Hematopoietic multipotent progenitor cell treated with erythropoietin and hydrocortisone succinate and interleukin-3 and kit ligand, for 17 days (in vitro differentiated cells): Measurements from ENCODE around the gene COQ8B.
A peak's percentile ranks its signal among the peaks of the same experiment; 100 is the strongest.
"Not testable (repeated sequence)": the region's sequence is repeated elsewhere in the genome, so short reads cannot be mapped to it uniquely, and the experiment has no call there.

Experiments used
- DNase-seq: peaks from one replicate; pipeline ENCODE4 v3.0.0-alpha.2; 2015; ENCODE audit warnings: low spot score

COQ8B gene

DNA sequence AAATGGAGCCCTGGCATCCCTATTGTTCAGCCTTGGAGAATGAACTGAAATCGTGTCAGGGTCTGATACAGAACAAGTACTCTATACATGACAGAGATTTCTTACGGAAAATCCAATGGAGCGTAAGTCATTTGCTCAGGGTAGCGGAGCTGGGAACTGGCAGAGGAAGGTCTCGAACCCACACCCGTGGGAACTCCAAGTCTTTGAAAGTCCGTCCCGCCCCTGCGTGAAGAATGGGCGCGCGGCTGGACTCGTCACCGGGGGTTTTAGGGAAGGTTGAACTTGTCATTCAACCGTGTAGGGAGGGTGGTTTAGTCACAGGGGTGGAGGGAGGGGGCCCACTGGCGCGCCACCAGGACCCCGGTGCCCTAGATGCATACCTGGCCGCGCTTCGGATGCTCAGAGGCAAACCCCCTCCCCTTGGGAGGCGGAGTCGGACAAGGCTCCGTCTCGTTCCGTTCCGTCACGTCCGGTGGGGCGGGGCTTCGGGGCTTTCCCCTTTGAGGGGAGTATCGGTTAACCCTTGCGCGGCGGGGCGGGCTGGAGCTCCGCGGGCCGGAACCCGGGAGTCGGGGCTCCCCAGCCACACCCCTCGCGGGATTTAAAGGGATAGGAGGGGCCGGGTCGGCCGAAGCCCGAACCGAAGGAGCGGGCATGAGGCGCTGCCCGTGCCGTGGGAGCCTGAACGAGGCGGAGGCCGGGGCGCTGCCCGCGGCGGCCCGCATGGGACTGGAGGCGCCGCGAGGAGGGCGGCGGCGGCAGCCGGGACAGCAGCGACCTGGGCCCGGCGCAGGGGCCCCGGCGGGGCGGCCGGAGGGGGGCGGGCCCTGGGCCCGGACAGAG, at the start of gene COQ8B, which contains the start of gene ITPKC:
COQ8B (minus strand) TSS at position 405 of the 843 bp plus-strand sequence. CDS start 2,254 bp downstream, outside the sequence.
ITPKC (plus strand) TSS at position 631 of the 843 bp plus-strand sequence; CDS start at position 655, 24 bp downstream.
- peak; percentile 98 for DNase-seq

DNA sequence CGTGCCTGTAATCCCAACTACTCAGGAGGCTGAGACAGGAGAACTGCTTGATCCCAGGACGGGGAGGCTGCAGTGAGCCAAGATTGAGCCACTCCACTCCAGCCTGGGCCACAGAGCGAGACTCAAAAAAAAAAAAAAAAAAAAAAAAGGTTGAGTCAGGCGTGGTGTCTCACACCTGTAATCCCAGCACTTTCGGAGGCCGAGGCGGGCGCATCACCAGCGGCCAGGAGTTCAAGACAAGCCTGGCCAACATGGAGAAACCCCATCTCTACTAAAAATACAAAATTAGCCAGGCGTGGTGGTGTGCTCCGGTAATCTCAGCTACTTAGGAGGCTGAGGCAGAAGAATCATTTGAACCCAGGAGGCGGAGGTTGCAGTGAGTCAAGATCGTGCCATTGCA, 49.7 kb upstream of the COQ8B start:
- DNase-seq: not testable (repeated sequence)

GRCh38 chr19:40763963-40764362, 47.3 kb upstream of the COQ8B start:
- DNase-seq: no peak

DNA sequence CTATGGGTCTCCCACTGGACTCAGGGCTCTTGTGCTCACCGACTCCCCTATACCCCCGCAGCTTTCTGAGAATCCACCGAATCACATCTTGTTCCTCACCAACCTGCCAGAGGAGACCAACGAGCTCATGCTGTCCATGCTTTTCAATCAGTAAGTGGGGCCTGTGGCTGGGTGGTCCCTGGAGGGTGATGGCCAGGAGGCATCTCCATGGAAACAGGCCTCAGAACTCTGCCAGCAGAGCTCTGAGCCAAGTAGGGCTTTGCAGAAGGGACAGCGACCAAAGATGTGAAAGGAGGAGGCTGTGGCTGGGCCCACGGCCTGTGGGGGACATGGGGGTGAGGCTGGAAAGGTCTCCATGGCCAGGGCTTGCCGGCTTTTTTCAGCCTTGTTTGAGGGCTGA, 46.8 kb upstream of the COQ8B start:
- no peak for DNase-seq

- DNase-seq: no peak
These were observed 46.2 kb upstream of the COQ8B start for GRCh38 chr19:40762754-40763470.

DNA sequence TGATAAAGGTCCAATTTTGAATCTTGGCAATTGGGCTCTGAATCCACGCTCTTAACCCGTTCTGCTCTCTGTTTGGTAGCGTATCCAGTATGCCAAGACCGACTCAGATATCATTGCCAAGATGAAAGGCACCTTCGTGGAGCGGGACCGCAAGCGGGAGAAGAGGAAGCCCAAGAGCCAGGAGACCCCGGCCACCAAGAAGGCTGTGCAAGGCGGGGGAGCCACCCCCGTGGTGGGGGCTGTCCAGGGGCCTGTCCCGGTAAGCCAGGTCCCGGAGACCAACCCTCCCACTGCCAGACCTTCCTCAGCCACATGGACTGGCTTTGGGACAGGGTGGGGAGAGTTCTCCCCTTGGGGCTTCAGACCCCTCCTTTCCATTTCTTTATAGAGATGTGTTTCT, 42.7 kb upstream of the COQ8B start:
- no peak for DNase-seq

DNA sequence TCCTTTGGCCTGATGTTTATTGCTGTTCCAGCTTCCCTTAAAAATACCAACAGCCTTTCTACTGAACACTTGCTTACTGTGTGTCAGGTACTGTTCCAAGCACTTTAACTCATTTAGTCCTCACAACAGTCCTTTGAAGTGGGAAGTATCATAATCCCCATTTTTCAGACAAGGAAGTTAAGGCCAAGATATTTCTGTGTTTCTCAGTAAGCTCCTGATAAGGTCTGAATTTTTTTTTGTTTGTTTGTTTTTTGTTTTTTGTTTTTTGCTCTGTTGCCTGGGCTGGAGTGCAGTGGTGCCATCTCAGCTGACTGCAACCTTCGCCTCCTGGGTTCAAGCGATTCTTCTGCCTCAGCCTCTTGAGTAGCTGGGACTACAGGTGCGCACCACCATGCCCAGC, 41.8 kb upstream of the COQ8B start:
- no peak for DNase-seq

DNA sequence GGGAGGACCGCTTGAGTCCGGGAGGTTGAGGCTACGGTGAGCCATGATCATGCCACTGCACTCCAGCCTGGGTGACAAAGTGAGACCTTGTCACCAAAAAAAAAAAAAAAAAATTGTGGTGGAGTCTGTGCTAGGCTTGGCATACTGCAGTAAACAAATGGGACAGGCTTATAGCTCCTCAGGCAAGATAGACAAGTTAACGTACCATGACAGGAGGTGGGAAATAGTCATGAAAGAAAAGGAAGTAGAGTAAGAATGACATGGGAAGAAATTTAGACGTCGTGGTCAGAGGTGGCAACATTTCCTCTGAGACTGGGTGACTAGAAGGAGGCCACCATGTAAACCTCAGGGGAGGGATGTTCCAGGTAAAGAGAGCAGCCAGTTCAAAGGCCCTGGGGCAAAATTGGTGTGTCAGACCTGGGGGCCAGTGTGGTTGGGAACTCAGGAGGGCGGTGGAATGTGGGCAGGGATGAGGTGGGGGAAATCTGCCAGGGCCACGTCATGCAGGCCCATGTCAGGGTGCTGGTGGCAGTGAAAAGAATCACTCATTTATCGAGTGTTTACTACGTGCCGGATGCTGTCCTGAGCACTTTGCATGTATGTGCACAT, 39.9 kb upstream of the COQ8B start:
- no peak for DNase-seq

- no peak for DNase-seq
These were observed 39.1 kb upstream of the COQ8B start for GRCh38 chr19:40755791-40756190.

GRCh38 chr19:40755248-40755624, 38.5 kb upstream of the COQ8B start:
- DNase-seq: no peak

DNA sequence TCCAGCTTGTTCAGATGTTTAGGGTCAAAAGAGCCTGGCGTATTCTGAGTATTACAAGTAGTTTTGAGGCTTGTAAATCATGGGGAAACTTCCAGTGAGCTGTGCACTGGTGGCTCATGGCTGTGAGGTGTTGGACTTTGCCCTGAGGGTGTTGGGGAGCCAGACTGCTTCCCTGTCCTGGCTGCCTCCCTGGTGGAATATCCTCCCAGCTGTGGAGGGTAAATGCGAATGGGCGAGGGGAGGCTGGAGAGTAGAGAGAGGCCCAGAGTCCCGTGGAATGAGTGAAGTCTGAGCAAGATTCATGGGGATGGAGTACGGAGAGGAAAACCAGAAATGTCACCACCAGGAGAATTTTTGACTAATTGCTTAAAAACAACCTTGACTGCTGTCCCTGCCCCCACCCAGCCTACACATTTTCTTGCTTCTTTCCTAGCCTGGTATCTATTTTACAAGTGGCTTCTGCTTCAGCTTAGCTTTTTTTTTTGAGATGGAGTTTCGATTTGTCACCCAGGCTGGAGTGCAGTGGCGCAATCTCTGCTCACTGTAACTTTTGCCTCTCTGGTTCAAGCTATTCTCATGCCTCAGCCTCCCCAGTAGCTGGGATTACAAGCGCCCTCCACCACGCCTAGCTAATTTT, 38.0 kb upstream of the COQ8B start:
- DNase-seq: no peak

GRCh38 chr19:40752257-40752781, 35.6 kb upstream of the COQ8B start:
- DNase-seq: no peak

GRCh38 chr19:40750874-40751537, 34.3 kb upstream of the COQ8B start, which contains the start of gene SNRPA:
SNRPA (plus strand) TSS chr19:40751203; CDS start chr19:40751409, 206 bp downstream.
- DNase-seq: peak; percentile 98

DNA sequence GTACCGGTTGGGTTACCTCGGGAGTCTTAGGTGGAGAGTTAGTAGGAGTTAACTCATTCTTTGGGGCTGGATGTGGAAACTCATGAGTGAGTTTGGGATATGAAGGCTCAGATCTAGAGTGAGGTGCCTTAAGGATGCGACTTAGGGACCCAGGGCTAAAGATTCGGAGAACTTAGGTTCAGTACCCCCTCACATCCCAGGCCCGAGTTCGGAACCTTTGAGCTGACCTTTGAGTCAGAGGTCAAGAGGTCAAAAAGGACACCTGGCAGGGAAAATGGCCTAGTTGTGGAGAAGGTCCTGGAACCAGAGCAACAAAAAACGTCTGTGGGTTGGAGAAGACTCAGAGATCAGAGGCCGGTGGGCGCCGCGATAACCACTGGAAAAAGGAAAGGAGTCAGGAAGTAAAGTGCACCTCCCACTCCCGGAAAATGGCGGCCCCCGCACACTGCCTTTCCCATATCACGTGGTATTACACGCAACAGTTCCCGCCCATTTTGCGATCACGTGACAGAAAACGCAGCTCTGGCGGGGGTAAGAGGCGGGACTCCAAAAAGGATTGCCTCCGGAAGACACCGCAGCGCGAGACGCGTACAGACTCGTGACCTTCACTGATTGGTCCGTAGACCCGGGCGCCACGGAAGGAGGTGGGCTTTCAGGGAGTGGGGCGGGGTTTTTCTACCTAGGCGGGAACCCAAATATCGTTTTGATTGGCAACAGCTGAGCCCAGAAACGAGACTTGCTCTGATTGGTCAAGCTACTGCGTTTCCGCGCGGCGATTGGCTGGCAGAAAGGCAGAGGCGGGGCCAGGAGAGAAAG, 33.6 kb upstream of the COQ8B start, which contains the start of gene ACTMAP:
ACTMAP (minus strand) TSS at position 420 of the 816 bp plus-strand sequence. CDS start 674 bp downstream, outside the sequence.
- DNase-seq: peak; percentile 100

DNA sequence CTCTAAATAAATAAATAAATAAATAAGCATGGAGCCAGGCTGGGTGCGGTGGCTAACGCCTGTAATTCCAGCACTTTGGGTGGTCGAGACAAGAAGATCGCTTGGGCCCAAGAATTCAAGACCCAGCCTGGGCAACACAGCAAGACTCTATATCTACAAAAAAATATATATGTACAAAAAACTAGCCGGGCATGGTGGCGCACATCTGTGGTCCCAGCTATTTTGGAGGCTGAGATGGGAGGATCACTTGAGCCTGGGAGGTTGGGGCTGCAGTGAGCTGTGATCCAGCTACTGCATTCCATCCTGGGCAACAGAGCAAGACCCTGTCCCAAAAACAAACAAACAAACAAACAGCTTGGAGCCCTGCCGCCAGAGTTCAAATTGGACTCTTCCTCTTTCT, 30.9 kb upstream of the COQ8B start:
- no peak for DNase-seq

- DNase-seq: no peak
These were observed 28.7 kb upstream of the COQ8B start for GRCh38 chr19:40745402-40745780.

GRCh38 chr19:40744554-40745401, 28.1 kb upstream of the COQ8B start:
- DNase-seq: peak; percentile 43

GRCh38 chr19:40743926-40744325, 27.2 kb upstream of the COQ8B start:
- DNase-seq: no peak

GRCh38 chr19:40742886-40743285, 26.2 kb upstream of the COQ8B start:
- DNase-seq: no peak
